ENCODE results near the gene TPSD1. TPM values are rescaled to one million over a fixed set of nuclear protein-coding genes. Genes with fewer than 3 reads are reported as not detected.

TPSD1 gene
- total RNA-seq, 1 experiment from 2014 or later, result 0.26 TPM

DNA sequence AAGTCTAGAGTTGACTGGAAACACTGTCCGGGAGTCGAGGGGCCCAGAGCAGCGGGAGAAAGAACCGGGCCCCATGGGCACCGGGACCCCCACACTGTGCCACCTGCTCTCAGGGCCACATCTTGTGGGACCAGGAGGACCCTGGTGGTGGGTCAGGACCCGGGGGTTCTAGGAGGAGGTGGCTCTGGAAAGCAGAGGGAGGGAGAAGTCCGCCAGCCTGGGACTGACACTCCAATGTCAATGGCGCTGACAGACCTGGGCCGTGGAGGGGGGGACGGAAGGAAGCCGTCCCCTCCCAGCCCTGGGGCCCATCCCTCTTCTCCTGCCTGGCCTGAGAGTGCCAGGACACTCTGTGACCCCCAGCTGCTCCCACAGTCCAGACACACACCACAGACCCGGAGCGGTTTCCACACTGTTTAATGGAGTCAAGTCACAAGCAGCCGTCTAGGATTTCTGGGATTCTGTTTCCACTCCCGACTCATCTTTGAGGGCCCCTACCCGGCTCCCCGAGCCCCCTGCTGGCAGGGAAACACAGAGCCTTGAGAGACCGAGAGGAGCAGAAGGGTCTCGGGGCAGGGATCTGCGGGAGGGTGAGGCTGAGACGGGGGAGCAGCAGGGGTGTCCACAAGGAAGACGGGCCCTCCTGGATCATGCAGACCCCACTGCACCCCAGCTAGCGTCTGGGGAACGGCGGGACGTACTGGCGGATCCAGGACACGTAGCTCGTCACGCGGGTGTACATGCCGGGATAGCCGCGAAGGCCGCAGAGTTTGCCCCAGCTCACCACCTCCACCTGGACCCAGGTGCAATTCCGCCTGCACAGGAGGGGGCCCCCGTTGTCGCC lies 30.0 kb downstream of the TPSD1 start:
- POLR2A ChIA-PET, result no interaction called here

GRCh38 chr16:1286513-1287094 lies 30.7 kb downstream of the TPSD1 start:
- DNase-seq (ENCODE audit: low read depth, low spot score) (no peak), ATAC-seq (no peak)
- no peak overlapping the region for H3K4me3 ChIP-seq (ENCODE audit: low read depth in 2 of 2, low read length in 2 of 2)
- intact Hi-C loops (cut with micrococcal nuclease; ENCODE audit: unreplicated experiment), result no loop called here
- ChIA-PET POLR2A (no interaction called here), CTCF (interaction anchor here (0.6 kb wide), 1 partner anchor 21 kb away, joined by 4 read pairs; no protein-coding TSS in a partner anchor)
- no peaks in the 10 kb centered on the region for H3K27me3 ChIP-seq (ENCODE audit: control insufficient read depth, insufficient read depth, low read length)
- no TSS peak for BruUV-seq (replicated peaks)
- H3K9me3 ChIP-seq (ENCODE audit: control insufficient read depth, insufficient read depth, low read depth, low read length), result no peaks in the 10 kb centered on the region
- in situ Hi-C loops (cut with HindIII; ENCODE audit: low pct_unique_long_range_greater_than_20kb, low sequenced_read_pairs), result no loop called here
- no peak overlapping the region for H3K27ac ChIP-seq (ENCODE audit: low read length)
- peaks cover 10% of the 10 kb centered on the region; the same call in 1 of the 2 replicates for H3K4me1 ChIP-seq (ENCODE audit: control insufficient read depth, insufficient read depth, low read length)
- TF ChIP-seq, protein P1, sequence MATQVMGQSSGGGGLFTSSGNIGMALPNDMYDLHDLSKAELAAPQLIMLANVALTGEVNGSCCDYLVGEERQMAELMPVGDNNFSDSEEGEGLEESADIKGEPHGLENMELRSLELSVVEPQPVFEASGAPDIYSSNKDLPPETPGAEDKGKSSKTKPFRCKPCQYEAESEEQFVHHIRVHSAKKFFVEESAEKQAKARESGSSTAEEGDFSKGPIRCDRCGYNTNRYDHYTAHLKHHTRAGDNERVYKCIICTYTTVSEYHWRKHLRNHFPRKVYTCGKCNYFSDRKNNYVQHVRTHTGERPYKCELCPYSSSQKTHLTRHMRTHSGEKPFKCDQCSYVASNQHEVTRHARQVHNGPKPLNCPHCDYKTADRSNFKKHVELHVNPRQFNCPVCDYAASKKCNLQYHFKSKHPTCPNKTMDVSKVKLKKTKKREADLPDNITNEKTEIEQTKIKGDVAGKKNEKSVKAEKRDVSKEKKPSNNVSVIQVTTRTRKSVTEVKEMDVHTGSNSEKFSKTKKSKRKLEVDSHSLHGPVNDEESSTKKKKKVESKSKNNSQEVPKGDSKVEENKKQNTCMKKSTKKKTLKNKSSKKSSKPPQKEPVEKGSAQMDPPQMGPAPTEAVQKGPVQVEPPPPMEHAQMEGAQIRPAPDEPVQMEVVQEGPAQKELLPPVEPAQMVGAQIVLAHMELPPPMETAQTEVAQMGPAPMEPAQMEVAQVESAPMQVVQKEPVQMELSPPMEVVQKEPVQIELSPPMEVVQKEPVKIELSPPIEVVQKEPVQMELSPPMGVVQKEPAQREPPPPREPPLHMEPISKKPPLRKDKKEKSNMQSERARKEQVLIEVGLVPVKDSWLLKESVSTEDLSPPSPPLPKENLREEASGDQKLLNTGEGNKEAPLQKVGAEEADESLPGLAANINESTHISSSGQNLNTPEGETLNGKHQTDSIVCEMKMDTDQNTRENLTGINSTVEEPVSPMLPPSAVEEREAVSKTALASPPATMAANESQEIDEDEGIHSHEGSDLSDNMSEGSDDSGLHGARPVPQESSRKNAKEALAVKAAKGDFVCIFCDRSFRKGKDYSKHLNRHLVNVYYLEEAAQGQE (IDR thresholded peaks at IDR 0.05; ENCODE audit: insufficient read depth in 1 of 2, low read depth in 2 of 2, low read length in 1 of 2), result no peak
- no peak for TF ChIP-seq CTCF (IDR thresholded peaks at IDR 0.05)
- TF ChIP-seq TCF7L2 (IDR thresholded peaks at IDR 0.05; ENCODE audit: low read depth, low read length), result no peak
- TF ChIP-seq SIN3A (IDR thresholded peaks at IDR 0.05; ENCODE audit: borderline replicate concordance, insufficient read depth, low read depth, low read length), result no peak
- TF ChIP-seq POLR2AphosphoS5 (IDR thresholded peaks at IDR 0.05; ENCODE audit: low read depth, low read length), result no peak
- H3K36me3 ChIP-seq (ENCODE audit: control insufficient read depth, insufficient read depth, low read length), result no peaks in the 10 kb centered on the region

More for the DNA sequence above, 30.0 kb downstream of the TPSD1 start:
- Histone ChIP-seq H3K9me3 (ENCODE audit: control insufficient read depth, insufficient read depth, low read depth, low read length) (no peaks in the 10 kb centered on the region), H3K27ac (ENCODE audit: low read length) (no peak overlapping the region), H3K4me1 (ENCODE audit: control insufficient read depth, insufficient read depth, low read length) (peaks cover 6% of the 10 kb centered on the region; the same call in 1 of the 2 replicates), H3K36me3 (ENCODE audit: control insufficient read depth, insufficient read depth, low read length) (no peaks in the 10 kb centered on the region), H3K27me3 (ENCODE audit: control insufficient read depth, insufficient read depth, low read length) (no peaks in the 10 kb centered on the region), H3K4me3 (ENCODE audit: low read depth in 2 of 2, low read length in 2 of 2) (no peak overlapping the region)
- TF ChIP-seq POLR2AphosphoS5 (IDR thresholded peaks at IDR 0.05; ENCODE audit: low read depth, low read length), result no peak
- no peak; the same call in 1 of the 2 replicates for TF ChIP-seq CTCF (IDR thresholded peaks at IDR 0.05)
- TF ChIP-seq TCF7L2 (IDR thresholded peaks at IDR 0.05; ENCODE audit: low read depth, low read length), result no peak
- TF ChIP-seq, protein P1 (IDR thresholded peaks at IDR 0.05; ENCODE audit: insufficient read depth in 1 of 2, low read depth in 2 of 2, low read length in 1 of 2), result no peak
- no peak for TF ChIP-seq SIN3A (IDR thresholded peaks at IDR 0.05; ENCODE audit: borderline replicate concordance, insufficient read depth, low read depth, low read length)
- no peak for DNase-seq (ENCODE audit: low read depth, low spot score)
- no peak for ATAC-seq
- intact Hi-C loops (cut with micrococcal nuclease; ENCODE audit: unreplicated experiment) (no loop called here), in situ Hi-C loops (cut with HindIII; ENCODE audit: low pct_unique_long_range_greater_than_20kb, low sequenced_read_pairs) (no loop called here)
- CTCF ChIA-PET, result interaction anchor here (0.6 kb wide), 1 partner anchor 21 kb away, joined by 4 read pairs; no protein-coding TSS in a partner anchor
- BruUV-seq (replicated peaks), result no TSS peak

Measured in Panc1 (cell line).